ENCODE data around the gene LIN28B.
"Not testable (repeated sequence)": the region's sequence is repeated elsewhere in the genome, so short reads cannot be mapped to it uniquely, and the experiment has no call there.

Gene LIN28B, protein sequence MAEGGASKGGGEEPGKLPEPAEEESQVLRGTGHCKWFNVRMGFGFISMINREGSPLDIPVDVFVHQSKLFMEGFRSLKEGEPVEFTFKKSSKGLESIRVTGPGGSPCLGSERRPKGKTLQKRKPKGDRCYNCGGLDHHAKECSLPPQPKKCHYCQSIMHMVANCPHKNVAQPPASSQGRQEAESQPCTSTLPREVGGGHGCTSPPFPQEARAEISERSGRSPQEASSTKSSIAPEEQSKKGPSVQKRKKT

DNA sequence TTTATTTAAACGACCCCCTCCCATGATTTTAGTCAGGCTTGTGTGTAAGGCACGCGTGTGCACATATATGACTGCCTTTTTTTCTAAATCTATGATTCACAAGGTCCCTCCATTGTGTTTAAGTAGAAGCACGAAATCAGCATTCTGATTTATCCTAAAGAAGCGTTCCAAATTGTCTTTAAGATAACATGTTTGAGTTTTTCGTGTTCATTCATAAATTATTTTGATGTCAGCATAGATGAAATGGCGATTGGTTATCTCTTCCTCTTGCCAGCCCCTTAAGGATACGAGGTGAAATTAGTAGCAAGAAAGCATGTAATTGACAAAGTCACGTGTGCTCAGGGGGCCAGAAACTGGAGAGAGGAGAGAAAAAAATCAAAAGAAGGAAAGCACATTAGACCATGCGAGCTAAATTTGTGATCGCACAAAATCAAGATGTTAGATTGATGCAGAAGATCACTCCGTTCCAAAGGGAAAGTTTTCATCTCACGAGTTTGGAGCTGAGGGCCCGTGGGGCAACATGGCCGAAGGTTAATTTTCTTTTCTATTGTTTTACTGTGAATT lies at the start of gene LIN28B:
Gene LIN28B, plus strand, starts transcription at position 377 of the 564 bp plus-strand sequence. Its CDS starts 144 bp downstream, at position 521.
- DNase-seq (ENCODE audit: low spot score): no peak

GRCh38 chr6:104908031-104908887 lies 48.6 kb upstream of the LIN28B start:
- DNase-seq (ENCODE audit: low spot score): no peak

DNA sequence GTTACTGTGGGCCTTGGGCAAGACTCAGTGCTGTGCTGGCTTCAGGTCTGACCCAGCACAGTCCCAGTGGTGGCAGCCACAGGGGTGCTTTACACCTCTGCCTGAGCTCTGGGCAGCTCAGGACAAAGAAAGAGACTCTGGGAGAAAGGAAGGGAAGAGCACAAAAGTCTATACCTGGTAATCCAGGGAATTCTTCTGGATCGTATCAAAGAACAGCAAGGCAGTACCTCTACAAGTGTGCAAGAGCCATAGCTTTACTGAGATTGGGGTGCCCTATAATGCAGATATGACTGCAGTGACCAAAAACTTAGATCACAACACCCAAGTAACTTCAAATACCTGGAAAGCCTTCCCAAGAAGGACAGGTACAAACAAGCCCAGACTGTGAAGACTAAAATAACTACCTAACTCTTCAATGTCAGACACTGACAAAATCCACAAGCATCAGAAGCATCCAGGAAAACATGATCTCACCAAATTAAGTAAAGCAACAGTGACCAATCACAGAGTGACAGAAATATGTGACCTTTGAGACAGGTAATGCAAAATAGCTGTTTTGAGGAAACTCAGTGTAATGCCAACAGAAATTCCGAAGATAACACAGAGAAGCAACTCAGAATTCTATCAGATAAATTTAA lies 47.9 kb upstream of the LIN28B start:
- no peak for DNase-seq (ENCODE audit: low spot score)

GRCh38 chr6:104921896-104922295 lies 35.0 kb upstream of the LIN28B start:
- DNase-seq (ENCODE audit: low spot score): no peak

DNA sequence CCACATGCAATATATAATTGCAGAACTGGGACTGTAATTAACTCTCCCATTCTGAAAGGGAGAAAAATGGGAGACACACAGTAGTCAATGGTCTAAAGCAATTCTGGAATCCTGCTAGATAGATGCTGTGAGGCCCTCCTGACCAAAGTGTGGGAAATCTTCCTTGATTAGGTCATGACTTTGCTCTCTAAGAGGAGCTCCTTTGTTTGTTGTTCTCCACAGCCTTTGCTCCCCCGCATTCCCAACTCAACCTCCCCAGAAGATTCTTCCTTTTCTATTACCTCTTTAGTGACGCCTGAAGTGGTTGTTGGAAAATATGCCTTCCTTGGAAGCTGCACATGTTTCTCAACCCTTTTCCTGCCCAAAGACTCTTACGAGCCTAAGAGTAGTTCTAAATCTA lies 28.8 kb upstream of the LIN28B start:
- no peak for DNase-seq (ENCODE audit: low spot score)

GRCh38 chr6:104929353-104929752 lies 27.6 kb upstream of the LIN28B start:
- DNase-seq (ENCODE audit: low spot score): no peak

GRCh38 chr6:104930939-104931338 lies 26.0 kb upstream of the LIN28B start:
- DNase-seq (ENCODE audit: low spot score): no peak

- DNase-seq (ENCODE audit: low spot score): no peak
Observed at GRCh38 chr6:104936766-104937535, 20.0 kb upstream of the LIN28B start.

DNA sequence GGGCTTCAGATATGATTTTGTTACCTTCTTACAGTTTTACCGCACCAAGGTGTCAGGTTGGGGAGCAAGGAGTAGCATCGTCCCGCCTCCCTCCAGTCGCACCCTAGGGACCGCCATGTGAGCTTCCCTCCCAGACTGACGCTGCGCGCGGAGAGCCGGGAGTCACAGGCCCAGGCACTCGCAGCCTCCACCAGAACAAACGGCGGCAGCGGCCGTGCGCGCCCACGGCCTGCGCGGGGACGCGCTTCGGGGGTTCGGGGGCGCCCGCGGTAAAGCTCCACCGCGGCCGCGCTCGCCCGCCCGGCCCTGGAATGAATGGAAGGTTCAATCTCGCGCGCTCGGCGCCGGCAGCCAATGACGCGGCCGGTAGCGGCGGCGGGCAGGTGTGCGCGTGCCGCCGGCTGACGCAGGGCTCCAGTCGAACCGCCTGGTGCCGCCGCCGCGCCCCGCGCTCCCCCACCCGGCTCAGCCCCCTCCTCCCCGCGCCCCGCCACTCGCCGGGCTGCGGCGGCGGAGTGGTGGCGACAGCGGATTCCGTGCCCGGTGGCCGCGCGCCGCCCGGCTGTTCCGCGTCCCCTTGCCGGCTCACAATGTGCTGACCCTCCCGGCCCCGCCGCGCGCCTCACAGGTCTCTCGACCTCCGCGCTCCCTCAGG lies 16.5 kb upstream of the LIN28B start:
- no peak for DNase-seq (ENCODE audit: low spot score)

DNA sequence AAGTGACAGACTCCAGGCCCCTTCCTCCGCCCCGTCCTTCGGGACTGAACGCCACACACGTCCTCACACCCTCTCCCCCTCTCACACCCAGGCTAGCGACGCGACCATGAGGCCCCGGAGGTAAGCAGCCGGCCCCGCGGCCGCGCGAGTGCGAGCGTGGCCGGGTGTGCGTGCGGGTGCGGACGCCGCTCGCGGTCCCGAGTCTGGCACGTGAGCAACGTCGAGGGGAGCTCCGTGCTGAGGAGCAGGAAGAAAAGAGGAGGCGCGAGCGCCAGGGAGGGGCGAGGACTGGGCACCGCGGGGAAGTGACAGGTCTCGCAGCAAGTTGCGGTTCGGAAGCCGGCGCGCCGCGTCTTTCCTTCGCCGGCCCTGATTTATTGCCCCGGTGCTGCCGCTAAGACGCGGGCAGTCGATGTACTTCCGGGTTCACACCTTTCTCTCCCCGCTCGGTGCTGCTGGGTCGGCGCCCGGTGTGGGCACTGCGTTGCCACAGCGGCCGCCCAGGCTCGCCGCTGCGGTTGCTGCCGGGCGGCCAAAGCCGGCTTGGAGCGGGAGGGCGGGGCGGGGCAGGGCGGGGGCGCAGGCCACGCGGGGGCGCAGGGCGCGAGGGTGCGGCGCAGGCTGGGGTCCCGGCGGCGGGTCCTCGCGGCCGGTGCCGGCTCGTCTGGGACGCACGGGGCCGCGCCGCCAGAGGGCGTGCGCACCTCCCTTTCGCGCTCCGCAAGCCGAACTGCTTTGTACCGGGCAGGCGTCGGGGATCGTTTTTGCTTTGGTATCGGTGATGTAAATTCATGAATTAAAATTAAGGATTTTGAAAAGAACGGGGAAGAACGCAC lies 15.8 kb upstream of the LIN28B start:
- DNase-seq (ENCODE audit: low spot score): no peak

DNA sequence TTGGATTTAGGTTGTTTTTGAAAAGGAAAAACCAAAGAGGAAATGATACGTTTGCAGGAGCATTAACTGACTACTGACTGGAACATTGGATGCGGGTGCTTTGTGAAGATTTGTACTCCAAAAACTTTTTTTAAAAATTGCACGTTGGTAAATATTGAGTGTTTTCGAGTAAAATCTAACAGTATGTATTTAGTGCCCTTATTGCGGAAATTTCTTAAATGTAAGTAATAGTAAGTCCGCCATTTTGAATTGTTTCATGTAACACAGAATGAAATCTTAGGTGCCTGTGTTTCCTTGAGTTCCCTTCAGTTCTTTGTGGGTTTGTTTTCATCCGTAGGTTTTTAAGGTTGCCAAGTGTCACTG lies 15.2 kb upstream of the LIN28B start:
- DNase-seq (ENCODE audit: low spot score): no peak

DNA sequence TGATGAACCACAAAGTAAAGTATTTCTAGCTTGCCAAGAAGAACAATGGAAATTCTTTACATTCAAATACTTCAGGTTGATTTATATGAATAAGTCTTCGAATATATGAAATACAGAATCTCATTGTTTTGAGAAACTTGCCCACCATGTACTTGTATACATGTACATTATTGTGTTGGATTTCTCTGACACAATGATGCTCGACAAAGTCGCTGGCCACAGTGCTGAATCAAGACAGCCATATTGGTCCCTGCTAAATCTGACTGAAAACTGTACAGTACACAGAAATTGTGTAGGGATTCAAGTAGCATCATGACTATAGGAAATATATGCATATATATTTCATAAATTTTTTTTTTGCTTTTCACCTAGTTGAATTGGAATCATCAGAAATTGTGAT lies 13.1 kb upstream of the LIN28B start:
- DNase-seq (ENCODE audit: low spot score): no peak

GRCh38 chr6:104949206-104949605 lies 7.7 kb upstream of the LIN28B start:
- no peak for DNase-seq (ENCODE audit: low spot score)

GRCh38 chr6:104951677-104952076 lies 5.2 kb upstream of the LIN28B start:
- no peak for DNase-seq (ENCODE audit: low spot score)

DNA sequence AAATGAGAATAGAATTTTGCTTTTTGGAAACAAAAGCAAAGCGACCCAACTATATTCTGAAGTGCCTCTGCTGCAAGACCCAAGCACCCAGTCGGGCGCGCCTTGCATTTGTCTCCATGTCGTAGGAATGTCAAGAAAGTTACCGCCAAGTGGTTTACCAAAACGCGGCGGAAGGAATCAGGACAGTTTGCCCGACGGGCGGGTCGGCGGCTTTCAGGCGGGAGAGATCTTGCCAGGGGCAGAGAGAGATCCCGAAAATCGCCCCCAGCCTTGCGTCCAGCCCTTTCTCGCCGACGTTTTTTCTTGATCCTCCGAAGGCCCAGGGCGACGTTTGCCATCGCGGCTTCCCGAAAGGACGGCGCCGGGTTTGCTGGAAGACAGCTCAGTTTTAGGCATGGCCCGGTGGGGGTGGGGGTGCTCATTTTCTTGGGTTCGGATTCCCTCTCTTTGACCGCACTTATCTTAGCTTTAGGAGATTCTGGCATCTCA lies 4.0 kb upstream of the LIN28B start:
- no peak for DNase-seq (ENCODE audit: low spot score)

GRCh38 chr6:104953400-104954189 lies 3.3 kb upstream of the LIN28B start:
- DNase-seq (ENCODE audit: low spot score): not testable (repeated sequence)

DNA sequence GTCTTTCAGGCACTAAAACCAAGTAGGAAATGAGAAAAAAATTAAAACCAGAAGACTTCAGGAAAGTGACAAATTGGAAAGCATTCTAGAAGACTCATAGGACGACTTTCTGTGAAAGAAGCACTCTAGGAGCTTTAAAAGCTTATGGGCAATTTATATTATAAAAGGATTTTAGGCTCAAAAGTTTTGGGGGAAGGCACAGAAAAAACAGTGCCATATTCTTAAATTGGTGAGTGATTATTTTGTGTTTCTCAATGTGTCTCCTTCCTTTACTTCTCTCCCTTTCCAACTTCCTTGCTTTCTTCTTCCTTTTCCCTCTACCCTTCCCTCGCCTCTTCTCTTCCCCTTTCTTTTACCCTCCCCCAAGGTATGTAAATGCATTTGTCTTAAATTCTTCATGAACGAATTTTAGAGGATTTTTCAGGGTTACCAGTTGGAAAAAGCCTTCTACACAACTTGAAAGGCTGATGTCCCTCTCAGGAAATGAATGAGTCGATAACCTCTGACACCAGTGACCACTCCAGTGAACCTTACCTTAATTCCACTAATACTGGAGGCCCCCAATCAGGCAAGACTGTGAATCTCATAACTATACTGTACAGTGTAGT lies 2.6 kb upstream of the LIN28B start:
- no peak for DNase-seq (ENCODE audit: low spot score)

- no peak for DNase-seq (ENCODE audit: low spot score)
Observed at GRCh38 chr6:104955491-104955890, 1.4 kb upstream of the LIN28B start.
